NCI-H82 treated with DMSO at 0.1 percent for 48 hours (cell line): ENCODE data around the gene STON2.

ENCODE experiments used
- DNase-seq: peaks from one replicate; lab custom pipeline; 2025; ENCODE audit not compliant: unreplicated experiment; lab: John Stamatoyannopoulos, UW

Gene STON2

DNA sequence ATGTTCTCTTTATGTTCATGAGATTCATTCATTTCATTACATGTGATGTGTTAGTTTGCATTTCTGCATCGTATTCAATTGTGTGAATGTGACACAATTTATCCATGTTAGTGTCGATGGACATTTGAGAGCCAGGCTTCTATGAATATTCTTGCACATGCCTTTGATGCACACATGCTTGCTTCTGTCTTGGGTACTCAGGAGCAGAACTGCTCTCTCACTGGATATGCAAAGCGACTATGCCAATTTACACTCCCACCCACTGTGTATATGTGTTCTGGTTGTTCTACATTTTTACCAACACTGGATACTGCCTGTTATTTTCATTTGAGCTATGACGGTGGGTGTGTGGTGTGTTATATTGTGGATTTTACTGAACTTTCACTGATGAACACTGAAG is 95.1 kb downstream of the STON2 start:
- DNase-seq = no peak

- DNase-seq = no peak
These were observed 96.7 kb downstream of the STON2 start for GRCh38 chr14:81303258-81303935.

DNA sequence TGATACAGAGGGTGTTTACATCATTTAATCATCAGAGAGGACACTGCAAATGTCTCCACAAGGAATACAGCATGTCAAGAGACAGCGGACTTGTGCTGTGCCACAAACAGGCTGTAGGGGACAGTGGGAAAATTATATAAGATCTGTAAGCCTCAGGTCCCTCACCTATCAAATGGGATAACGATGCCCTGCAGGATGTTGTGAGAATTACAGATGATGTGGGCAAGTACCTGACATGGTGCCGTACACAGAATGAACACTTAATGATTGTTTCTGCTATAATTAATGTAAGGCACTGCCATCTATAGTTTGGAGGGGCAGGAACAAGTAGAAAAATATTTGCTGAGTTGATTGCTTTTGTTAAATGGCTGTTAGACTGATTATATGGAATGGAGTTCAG is 97.5 kb downstream of the STON2 start:
- DNase-seq = no peak

DNA sequence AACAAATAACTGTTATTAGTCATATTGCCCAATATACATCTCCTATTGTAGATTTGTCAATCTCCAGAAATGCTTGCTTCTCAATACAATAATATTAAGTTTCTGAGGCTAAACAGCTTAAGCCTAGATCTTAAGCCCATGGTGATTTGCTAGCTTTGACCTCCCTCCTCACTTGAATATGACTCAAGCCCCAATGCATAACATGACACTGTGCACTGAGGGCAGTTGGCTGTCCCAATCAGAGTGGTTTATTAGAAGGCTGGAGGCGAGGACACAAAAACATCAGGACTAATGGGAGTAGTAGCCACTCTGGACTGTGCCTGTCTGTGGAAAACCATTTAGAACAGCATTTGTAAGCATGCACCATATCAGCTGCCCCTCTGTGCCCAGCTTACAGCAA is 98.3 kb downstream of the STON2 start:
- peak; percentile 19 for DNase-seq

- no peak for DNase-seq
These were observed 98.8 kb downstream of the STON2 start for GRCh38 chr14:81301371-81301770.

DNA sequence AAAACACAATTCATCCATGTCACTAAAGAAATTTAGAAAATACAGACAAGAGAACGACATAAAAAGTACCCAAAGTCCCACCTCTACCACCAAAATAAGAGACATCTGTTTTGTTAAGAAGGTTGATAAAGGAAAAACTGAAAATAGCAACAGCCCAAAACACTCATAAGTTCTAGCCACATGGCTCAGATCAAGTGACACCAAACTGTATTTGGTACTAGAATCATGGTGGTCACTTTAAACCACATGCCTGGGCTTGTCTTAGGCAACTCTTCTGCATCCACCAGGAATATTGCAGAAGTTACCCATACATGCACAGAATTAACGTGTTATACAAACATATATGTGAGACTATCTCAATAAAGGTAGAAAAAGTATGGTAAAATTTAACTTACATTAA is 101.2 kb downstream of the STON2 start:
- DNase-seq = no peak

GRCh38 chr14:81298122-81298521 is 102.0 kb downstream of the STON2 start:
- DNase-seq = peak; percentile 98

DNA sequence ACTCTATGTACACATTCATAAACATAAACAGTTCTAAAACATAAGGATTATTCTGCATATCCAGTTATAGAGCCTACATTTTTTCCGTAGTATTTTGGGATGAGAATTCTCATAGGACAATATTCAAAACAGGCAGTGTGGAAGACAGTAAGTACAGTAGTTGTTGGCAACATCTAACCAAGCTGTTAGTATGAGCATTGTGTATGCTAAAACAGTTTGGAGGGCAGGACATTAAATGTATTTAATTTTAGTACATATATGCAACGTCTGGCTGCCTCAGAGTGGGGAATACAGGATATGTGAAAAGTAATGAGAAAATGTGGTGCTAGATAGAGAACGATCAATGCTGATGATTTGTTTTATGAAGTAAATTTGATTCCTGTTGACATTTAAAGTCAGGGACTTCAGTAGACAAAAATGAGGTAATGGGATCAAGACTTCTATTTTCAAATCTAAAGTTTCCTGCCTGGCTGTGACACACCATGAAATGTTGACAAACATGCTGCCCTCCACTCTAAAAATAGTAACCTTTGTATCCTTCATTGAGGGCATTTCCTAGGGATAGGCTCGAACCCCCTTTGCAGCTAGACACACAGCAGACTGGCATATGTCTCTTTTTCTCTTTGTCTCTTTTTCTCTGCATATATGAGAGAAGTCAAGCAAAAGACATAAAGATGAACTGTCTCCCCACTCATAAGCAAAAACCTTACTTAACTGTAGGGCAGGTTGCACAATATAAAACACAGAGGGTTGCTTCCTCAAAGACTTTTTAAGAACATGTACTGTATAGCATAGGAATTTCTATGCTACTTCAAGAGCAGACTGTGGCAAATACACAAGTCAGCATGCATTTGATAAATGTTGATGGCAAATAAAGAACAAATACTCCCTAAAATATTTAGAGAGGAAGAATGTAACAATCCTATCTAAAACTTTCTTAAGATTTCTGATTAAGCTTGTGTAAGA is 103.9 kb downstream of the STON2 start:
- DNase-seq = no peak

GRCh38 chr14:81289516-81289915 is 110.6 kb downstream of the STON2 start:
- DNase-seq = no peak

DNA sequence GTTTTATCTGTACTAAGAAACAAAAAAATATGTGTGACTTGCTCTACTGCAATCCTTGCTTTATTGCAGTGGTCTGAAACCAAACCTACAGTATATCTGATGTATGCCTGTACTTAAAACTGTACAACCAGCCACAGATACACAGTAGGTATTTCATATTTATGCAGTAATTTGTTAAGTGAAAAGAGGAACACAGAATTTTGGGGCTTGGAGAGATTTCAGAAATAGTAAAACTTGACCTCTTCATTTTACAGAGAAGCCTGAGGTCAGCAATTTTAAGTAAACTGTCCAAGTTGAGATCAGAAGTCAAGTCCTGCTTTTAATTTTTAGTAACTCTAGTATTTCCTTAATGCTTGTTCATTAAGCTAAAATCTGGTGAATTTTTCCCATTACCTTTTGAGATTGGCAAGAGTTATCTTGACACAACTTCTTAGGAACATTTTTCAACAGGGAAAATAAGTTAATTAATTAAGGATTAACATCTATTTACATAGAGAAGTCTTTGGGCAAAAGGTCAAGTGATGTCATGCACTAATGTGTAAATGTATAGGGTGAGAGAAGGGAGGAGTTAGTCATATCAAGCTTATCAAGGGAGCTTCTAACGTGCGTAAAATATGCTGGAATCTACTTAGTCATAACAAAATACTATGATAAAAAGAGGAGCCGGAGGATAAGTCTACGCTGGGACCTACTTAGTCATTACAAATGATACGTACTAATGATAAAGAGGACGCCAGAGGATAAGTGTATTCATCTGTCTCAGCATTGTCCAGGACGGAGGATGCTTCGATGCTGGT is 113.4 kb downstream of the STON2 start:
- DNase-seq = no peak

GRCh38 chr14:81285245-81285644 is 114.9 kb downstream of the STON2 start:
- DNase-seq = no peak

- DNase-seq = no peak
These were observed 118.8 kb downstream of the STON2 start for GRCh38 chr14:81281332-81281731.

- DNase-seq = no peak
These were observed 119.9 kb downstream of the STON2 start for GRCh38 chr14:81280136-81280791.

DNA sequence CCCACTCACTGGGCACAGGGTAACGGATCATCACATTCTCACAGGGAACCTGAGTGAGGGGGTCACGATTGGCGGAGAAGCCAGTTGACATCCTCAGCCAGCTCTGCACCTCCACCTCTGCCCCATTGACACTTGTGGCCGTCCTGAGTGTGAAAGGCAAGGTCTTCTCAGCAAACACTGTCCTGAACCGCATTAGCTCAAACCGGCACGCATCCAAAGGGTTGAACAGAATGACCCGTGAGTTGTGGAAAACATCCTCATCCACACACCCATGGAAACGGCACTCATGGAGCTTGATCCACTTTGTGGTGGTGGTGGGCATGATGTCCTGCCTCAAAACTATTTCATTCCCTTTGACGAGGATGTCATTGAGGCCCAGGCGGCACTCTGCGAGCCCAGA is 123.0 kb downstream of the STON2 start:
- DNase-seq = no peak

GRCh38 chr14:81276073-81277069 is 123.8 kb downstream of the STON2 start:
- peak; percentile 60 for DNase-seq

DNA sequence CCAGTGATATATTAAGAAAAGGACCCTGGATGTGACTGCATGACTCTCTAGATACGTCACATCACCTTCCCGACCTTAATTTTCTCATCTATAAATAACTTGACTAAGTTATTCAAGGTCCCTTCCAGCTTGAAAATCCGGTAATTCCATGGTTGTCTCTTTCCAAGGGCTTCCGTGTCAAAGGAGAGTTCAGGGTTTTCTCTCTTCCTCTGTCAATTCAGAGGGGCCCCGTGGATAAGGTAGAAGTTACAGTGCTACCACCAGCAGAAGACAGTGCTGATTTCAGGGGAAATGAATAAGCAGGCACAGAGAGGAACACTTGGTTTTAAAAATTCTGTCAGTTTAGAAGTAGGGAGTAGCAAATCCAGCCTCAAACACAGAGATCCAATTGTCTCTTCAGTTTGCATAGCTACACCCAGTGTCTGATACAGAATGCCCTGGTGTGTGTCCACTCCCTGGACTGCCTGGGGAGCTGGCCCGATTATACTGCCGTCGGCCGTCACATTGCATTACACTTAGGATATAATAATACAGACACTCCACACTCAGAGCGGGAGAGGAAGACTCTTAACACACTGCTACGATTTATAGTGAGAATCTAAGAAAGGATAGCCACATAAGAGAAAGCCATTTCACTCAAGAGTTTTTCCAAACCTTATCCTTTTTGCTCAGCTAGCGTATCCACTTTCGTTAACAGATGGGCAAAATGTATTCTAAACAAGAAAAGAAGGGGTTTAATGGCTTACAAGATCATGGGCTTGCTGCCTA is 124.6 kb downstream of the STON2 start:
- DNase-seq = no peak

DNA sequence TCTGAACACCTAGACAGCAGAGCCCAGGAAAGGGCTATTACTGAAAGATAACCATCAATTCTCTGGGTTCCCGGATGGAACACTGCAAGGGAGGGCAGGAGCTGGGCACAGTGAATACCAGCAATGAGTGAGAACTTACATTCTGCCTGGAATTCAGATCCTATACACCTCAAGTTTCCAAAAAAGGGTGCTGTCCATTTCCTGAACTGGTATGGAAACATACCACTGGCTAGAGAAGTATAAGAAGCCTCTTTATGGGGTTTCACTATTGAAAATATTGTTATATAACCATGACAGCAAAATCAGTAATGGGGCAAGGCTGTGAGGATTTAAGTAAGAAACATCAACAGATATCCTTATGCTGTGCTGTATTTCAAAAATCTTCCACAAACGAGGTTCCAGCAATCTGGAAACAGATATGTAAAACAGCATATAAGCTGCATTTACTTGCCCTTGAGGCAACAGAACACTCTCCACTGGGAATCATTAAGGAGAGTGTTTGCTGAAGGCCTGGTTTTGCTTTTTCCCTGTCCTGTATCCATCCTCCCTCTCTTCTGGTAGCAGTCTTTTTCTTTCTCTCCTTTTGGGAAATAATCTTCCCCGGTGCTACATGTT is 126.1 kb downstream of the STON2 start:
- DNase-seq = no peak

DNA sequence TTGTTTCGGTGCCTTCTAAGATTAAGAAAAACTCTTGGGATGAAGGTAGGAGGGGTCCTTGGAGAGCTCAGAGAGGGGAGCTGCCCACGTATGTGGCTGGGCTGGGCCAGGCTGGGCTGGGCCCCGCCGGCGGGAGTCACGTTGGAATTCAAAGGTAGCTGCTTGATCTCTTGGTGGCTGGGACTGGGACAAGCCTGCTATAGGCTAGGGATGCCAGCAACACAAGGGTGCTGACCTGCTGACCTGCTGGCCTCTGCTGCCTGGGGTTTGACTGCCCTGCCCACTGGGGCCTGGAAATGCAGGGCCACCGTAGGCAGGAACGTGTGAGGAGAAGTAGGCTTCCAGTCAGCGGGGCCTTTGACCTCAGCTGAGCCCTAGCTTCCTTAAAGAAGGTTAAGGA is 126.6 kb downstream of the STON2 start:
- DNase-seq = no peak

GRCh38 chr14:81272317-81272716 is 127.8 kb downstream of the STON2 start:
- DNase-seq = no peak
